PC-9 (cell line): ENCODE data around the gene BEST3. TPM values are rescaled to one million over a fixed set of nuclear protein-coding genes. Genes with fewer than 3 reads are reported as not detected.

Experiments
- BruUV-seq: library from RNA; stranded (reverse); fragments of 400-500 nt; replicated peaks from 2 replicates; lab custom pipeline; 2021; lab: Mats Ljungman, UMichigan
- CTCF ChIA-PET: fragments of 300-600 bp; sonication (Branson Sonifier 250); formaldehyde crosslinking; loops from one replicate; lab custom pipeline; 2022; ENCODE audit warnings: antibody characterized with exemption; lab: Charles Lee
- POLR2A ChIA-PET: fragments of 300-600 bp; sonication (Branson Sonifier 250); formaldehyde crosslinking; loops from one replicate; lab custom pipeline; 2022; ENCODE audit warnings: antibody characterized with exemption; ENCODE audit not compliant: unreplicated experiment; lab: Charles Lee
- DNase-seq, 2 experiments: peaks; one replicate each; pipeline versions ENCODE4 v3.0.0 to v3.0.0-alpha.2; 2015 to 2022; ENCODE audit warnings: mixed read lengths in 1 of 2
- H2AFZ ChIP-seq: fragments of 200-600 bp; sonication (generic); 2 replicates; pipeline ENCODE4 v1.8.1; 2017; ENCODE audit warnings: antibody characterized with exemption
- H3F3A ChIP-seq: fragments of 200-600 bp; sonication (generic); 2 replicates; pipeline ENCODE4 v1.8.1; 2017; ENCODE audit warnings: antibody characterized with exemption, mild to moderate bottlenecking, low read depth; ENCODE audit not compliant: insufficient read depth
- H3K27ac ChIP-seq: fragments of 200-600 bp; sonication (generic); 2 replicates; pipeline ENCODE4 v1.6.1; 2016; ENCODE audit warnings: mixed run types
- H3K27me3 ChIP-seq: fragments of 200-600 bp; sonication (generic); 2 replicates; pipeline ENCODE4 v1.6.1; 2016; ENCODE audit warnings: low read depth, mixed run types; ENCODE audit not compliant: insufficient read depth
- H3K36me3 ChIP-seq: fragments of 200-600 bp; sonication (generic); 2 replicates; pipeline ENCODE4 v1.6.1; 2016; ENCODE audit warnings: low read depth, mixed run types
- H3K4me1 ChIP-seq: fragments of 200-600 bp; sonication (generic); replicated peaks from 2 replicates; pipeline ENCODE4 v1.6.1; 2016; ENCODE audit warnings: mixed run types; ENCODE audit not compliant: insufficient read depth
- H3K4me2 ChIP-seq: fragments of 200-600 bp; sonication (generic); 2 replicates; pipeline ENCODE4 v1.6.1; 2017; ENCODE audit warnings: mixed run types
- H3K4me3 ChIP-seq: fragments of 200-600 bp; sonication (generic); 2 replicates; pipeline ENCODE4 v1.6.1; 2016; ENCODE audit warnings: mixed run types
- H3K79me2 ChIP-seq: fragments of 200-600 bp; sonication (generic); 2 replicates; pipeline ENCODE4 v1.6.1; 2017; ENCODE audit warnings: low read depth, mixed run types
- H3K9me2 ChIP-seq: fragments of 200-600 bp; sonication (generic); 2 replicates; pipeline ENCODE4 v1.8.1; 2017; ENCODE audit warnings: mild to moderate bottlenecking; ENCODE audit not compliant: insufficient read depth
- H3K9me3 ChIP-seq: fragments of 200-600 bp; sonication (generic); 2 replicates; pipeline ENCODE4 v1.8.1; 2016; ENCODE audit warnings: low read depth; ENCODE audit not compliant: insufficient read depth
- H4K20me1 ChIP-seq: fragments of 200-600 bp; sonication (generic); 2 replicates; pipeline ENCODE4 v1.8.1; 2017; ENCODE audit not compliant: insufficient read depth
- EZH2 ChIP-seq: fragments of 200-600 bp; sonication (generic); IDR thresholded peaks from 2 replicates; pipeline ENCODE4 v1.8.0; 2017; ENCODE audit warnings: antibody characterized with exemption, low read depth
- intact Hi-C: fragments of 100-400 bp; cut with micrococcal nuclease; formaldehyde crosslinking; loops from one replicate; pipeline ENCODE4 v1.10.0; 2022; ENCODE audit not compliant: unreplicated experiment
- total RNA-seq: library from RNA; stranded (reverse); gene quantifications from 2 replicates; pipeline ENCODE4 v1.2.3, GENCODE V29; 2021
- TF ChIP-seq, protein P1 (sequence below): fragments of 200-600 bp; sonication (generic); conservative IDR thresholded peaks from 2 replicates; pipeline ENCODE4 v1.6.1; 2017; ENCODE audit warnings: mixed run types, antibody characterized with exemption, mild to moderate bottlenecking, moderate library complexity

BEST3 gene
- total RNA-seq, 1 experiment from 2014 or later = 0.17 TPM

DNA sequence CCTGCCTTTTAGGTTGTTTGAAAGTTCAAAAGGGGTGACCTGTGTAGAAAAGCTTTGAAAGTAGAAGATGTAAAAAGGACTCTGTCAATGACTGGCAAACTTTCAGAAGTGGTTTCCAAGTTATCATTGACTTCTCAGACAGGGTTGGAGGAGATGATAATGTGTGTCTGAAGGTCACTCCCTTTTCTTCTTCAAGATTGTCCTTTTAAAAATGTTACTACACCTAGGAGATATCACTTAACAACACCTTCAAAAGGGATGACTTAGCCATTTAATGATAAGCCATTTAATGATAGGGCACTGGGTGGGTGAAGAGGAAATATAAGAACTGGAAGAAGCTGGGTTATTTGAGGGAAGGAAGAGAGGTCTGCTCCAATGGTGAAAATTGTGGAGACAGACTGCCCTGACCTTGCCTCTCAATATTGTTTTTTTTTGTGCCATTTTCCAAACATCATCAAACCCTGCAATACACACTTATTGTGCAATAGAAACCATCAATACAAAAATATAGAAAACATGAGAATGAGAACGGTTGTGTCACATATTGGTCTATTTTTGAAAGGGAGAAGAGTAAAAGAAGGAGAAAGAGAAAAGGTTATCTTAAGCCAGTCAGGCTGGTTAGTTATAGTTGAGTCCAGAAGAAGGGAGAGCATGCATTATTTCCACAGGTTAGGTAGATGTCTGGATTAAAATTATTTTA lies 38.8 kb downstream of the BEST3 start:
- Histone ChIP-seq H3K4me2 (no peak overlapping the region), H3K27ac (no peak overlapping the region), H3K4me3 (no peak overlapping the region), H3K4me1 (no peaks in the 10 kb centered on the region), H3K27me3 (no peaks in the 10 kb centered on the region), H3F3A (no peaks in the 10 kb centered on the region), H3K9me3 (no peaks in the 10 kb centered on the region), H3K9me2 (no peaks in the 10 kb centered on the region), H3K36me3 (no peaks in the 10 kb centered on the region), H2AFZ (no peak overlapping the region), H3K79me2 (no peaks in the 10 kb centered on the region), H4K20me1 (no peaks in the 10 kb centered on the region)
- intact Hi-C loops = no loop called here
- ChIA-PET CTCF (no interaction called here), POLR2A (no interaction called here)
- no peak for TF ChIP-seq EZH2
- TF ChIP-seq, protein P1, sequence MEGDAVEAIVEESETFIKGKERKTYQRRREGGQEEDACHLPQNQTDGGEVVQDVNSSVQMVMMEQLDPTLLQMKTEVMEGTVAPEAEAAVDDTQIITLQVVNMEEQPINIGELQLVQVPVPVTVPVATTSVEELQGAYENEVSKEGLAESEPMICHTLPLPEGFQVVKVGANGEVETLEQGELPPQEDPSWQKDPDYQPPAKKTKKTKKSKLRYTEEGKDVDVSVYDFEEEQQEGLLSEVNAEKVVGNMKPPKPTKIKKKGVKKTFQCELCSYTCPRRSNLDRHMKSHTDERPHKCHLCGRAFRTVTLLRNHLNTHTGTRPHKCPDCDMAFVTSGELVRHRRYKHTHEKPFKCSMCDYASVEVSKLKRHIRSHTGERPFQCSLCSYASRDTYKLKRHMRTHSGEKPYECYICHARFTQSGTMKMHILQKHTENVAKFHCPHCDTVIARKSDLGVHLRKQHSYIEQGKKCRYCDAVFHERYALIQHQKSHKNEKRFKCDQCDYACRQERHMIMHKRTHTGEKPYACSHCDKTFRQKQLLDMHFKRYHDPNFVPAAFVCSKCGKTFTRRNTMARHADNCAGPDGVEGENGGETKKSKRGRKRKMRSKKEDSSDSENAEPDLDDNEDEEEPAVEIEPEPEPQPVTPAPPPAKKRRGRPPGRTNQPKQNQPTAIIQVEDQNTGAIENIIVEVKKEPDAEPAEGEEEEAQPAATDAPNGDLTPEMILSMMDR = no peak
- BruUV-seq = no TSS peak
- no peak for DNase-seq

DNA sequence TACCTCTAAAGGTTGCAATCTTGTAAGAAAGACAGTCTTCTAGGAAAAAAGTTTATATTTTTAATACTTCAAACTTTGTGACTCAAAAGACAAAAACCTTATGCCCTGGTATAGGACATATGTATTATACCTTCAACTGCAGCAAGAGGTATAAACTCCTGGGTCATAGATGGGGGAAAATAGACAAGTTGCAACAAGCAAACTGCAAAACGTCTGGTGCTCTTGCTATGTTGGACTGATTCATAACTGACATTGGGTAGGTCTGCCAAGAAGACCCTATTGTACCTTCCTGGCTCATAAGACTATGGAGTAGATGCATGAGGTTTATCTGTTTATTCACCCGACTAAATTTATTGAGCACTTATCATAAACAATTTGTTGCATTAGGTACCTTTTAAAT lies 40.9 kb downstream of the BEST3 start:
- Histone ChIP-seq H3K9me3 (no peaks in the 10 kb centered on the region; the same call in 1 of the 2 replicates), H3K4me1 (no peaks in the 10 kb centered on the region), H3K4me3 (no peak overlapping the region), H3K4me2 (no peak overlapping the region), H3K79me2 (no peaks in the 10 kb centered on the region), H3K27ac (no peak overlapping the region), H3F3A (no peaks in the 10 kb centered on the region), H3K27me3 (no peaks in the 10 kb centered on the region), H3K36me3 (no peaks in the 10 kb centered on the region), H3K9me2 (no peaks in the 10 kb centered on the region), H4K20me1 (no peaks in the 10 kb centered on the region), H2AFZ (no peak overlapping the region)
- POLR2A ChIA-PET = no interaction called here
- intact Hi-C loops = no loop called here
- TF ChIP-seq, protein P1 = no peak
- no peak for TF ChIP-seq EZH2
- CTCF ChIA-PET = no interaction called here
- DNase-seq = no peak
- no TSS peak for BruUV-seq

DNA sequence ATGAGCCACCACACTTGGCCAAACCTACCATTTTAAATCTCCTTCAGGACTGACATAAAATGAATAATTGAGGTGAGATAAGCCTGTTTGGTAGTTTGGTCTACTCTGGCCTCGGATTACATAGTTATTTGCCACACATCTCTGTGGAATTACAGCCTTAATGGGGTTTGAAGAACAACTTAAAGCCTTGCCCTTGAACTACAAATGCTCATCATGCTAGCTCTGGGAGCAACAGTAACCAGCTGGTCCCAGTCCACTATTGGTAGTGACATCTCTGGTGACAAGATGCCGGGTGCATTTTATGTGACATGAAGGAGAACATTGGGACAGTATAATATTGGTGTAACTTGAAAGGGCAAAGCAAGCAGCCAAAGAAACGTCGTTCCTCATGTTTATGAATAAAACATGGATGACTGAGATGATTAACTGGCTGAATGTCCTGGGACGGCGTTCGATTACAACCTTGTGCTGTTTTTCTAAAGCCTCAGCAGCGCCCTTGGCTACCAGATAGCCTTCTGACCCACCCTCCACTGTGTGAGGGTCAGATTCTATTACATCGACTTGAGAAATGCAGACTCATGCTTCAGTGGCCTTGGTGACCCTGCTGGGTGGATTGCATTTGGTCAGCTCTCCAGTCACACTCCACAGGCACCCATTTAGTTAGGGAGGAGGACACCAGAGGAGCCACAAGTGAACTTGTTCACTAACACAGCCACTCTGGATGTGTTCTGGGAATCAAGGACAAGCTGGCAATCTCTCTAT lies 41.5 kb downstream of the BEST3 start:
- H3K79me2 ChIP-seq = no peaks in the 10 kb centered on the region
- no peaks in the 10 kb centered on the region for H3K36me3 ChIP-seq
- H3K9me2 ChIP-seq = no peaks in the 10 kb centered on the region
- DNase-seq = no peak
- no peak overlapping the region for H3K4me2 ChIP-seq
- no TSS peak for BruUV-seq
- H4K20me1 ChIP-seq = no peaks in the 10 kb centered on the region
- H2AFZ ChIP-seq = no peak overlapping the region
- H3F3A ChIP-seq = no peaks in the 10 kb centered on the region
- H3K27me3 ChIP-seq = no peaks in the 10 kb centered on the region
- intact Hi-C loops = no loop called here
- no peaks in the 10 kb centered on the region for H3K4me1 ChIP-seq
- no peak overlapping the region for H3K27ac ChIP-seq
- ChIA-PET CTCF (no interaction called here), POLR2A (no interaction called here)
- H3K9me3 ChIP-seq = no peaks in the 10 kb centered on the region; the same call in 1 of the 2 replicates
- TF ChIP-seq, protein P1 = no peak
- TF ChIP-seq EZH2 = no peak
- no peak overlapping the region for H3K4me3 ChIP-seq
